Thymus (tissue), 11 donors: ENCODE results near the gene DNAJB12. TPM values are rescaled to one million over a fixed set of nuclear protein-coding genes. Genes with fewer than 3 reads are reported as not detected.

ENCODE experiments used
- DNase-seq, 9 donors: peaks; one replicate each; pipeline ENCODE4 v3.0.0-alpha.2; 2013; ENCODE audit warnings: low spot score in 9 of 9, low read depth in 6 of 9, missing footprints in 1 of 9
- H3K27ac ChIP-seq, 2 donors: one replicate each; pipeline ENCODE4 v1.5.1; 2013; ENCODE audit warnings: control low read depth in 1 of 2, low read depth in 1 of 2, low read length in 1 of 2, mild to moderate bottlenecking in 1 of 2, moderate library complexity in 1 of 2
- H3K27me3 ChIP-seq, 2 donors: one replicate each; pipeline ENCODE4 v1.5.1; 2013; ENCODE audit warnings: low read length in 1 of 2; ENCODE audit not compliant: control insufficient read depth in 2 of 2, insufficient read depth in 1 of 2
- H3K36me3 ChIP-seq, 2 donors: one replicate each; pipeline ENCODE4 v1.5.1; 2013; ENCODE audit warnings: low read length in 1 of 2, mild to moderate bottlenecking in 1 of 2, moderate library complexity in 1 of 2; ENCODE audit not compliant: control insufficient read depth in 2 of 2, insufficient read depth in 2 of 2
- H3K4me1 ChIP-seq, 2 donors: one replicate each; pipeline ENCODE4 v1.5.1; 2013; ENCODE audit warnings: low read length in 2 of 2; ENCODE audit not compliant: control insufficient read depth in 2 of 2, insufficient read depth in 2 of 2
- H3K4me3 ChIP-seq, 2 donors: one replicate each; pipeline ENCODE4 v1.5.1; 2013; ENCODE audit warnings: low read length in 2 of 2, control low read depth in 1 of 2, mild to moderate bottlenecking in 1 of 2
- H3K9me3 ChIP-seq, 2 donors: one replicate each; pipeline ENCODE4 v1.5.1; 2013; ENCODE audit warnings: low read length in 1 of 2, mild to moderate bottlenecking in 1 of 2; ENCODE audit not compliant: control insufficient read depth in 2 of 2, insufficient read depth in 1 of 2
- WGBS: extraction: QIAGEN DNeasy Blood & Tissue Kit; methylation state at CpG from one replicate; pipeline ENCODE4 v1.1.7; 2013; 5-methylcytosine and 5-hydroxymethylcytosine counted together
- polyA plus RNA-seq: library from polyadenylated mRNA; stranded (reverse); fragments of 200-250 nt; gene quantifications from one replicate; pipeline ENCODE4 v1.2.3, GENCODE V29; 2013
- total RNA-seq: library from RNA; stranded (reverse); fragments of 120-200 nt; gene quantifications from one replicate; pipeline ENCODE4 v1.2.4, GENCODE V29; 2013
- donor health status: healthy.

DNAJB12 gene
- total and polyA plus RNA-seq, 2 donors: 14.6 to 16.8 TPM

GRCh38 chr10:72322280-72323058, 32.2 kb downstream of the DNAJB12 start:
- H3K9me3 ChIP-seq: peaks cover 0 to 3% of the 10 kb centered on the region in 2 donors
- H3K36me3 ChIP-seq: no peaks in the 10 kb centered on the region
- H3K27ac ChIP-seq: peak overlapping the region; percentile 10 to 70
- DNase-seq: peak in 1 of 9 donors; percentile 72
- 85% methylated on average over 16 of the region's 16 CpGs for WGBS
- H3K4me3 ChIP-seq: no peak overlapping the region
- no peaks in the 10 kb centered on the region for H3K27me3 ChIP-seq
- peaks cover 67 to 87% of the 10 kb centered on the region in 2 donors for H3K4me1 ChIP-seq

- Histone ChIP-seq H3K4me1 (peaks cover 68 to 86% of the 10 kb centered on the region in 2 donors), H3K27ac (peak overlapping the region; percentile 70 to 97), H3K36me3 (no peaks in the 10 kb centered on the region), H3K9me3 (peaks cover 0 to 3% of the 10 kb centered on the region in 2 donors), H3K27me3 (no peaks in the 10 kb centered on the region), H3K4me3 (no peak overlapping the region)
- 76% methylated on average over 3 of the region's 3 CpGs for WGBS
- no peak for DNase-seq
These were observed 32.8 kb downstream of the DNAJB12 start for GRCh38 chr10:72322030-72322279.

- 85% methylated on average over 13 of the region's 13 CpGs for WGBS
- Histone ChIP-seq H3K4me3 (no peak overlapping the region), H3K27me3 (no peaks in the 10 kb centered on the region), H3K4me1 (peaks cover 73 to 86% of the 10 kb centered on the region in 2 donors), H3K36me3 (no peaks in the 10 kb centered on the region), H3K9me3 (peaks cover 0 to 3% of the 10 kb centered on the region in 2 donors), H3K27ac (peak overlapping the region; percentile 93 to 97)
- peak in 1 of 9 donors; percentile 32 for DNase-seq
These were observed 33.3 kb downstream of the DNAJB12 start for GRCh38 chr10:72321248-72322029.

GRCh38 chr10:72320676-72321247, 34.0 kb downstream of the DNAJB12 start:
- WGBS: 38% methylated on average over 12 of the region's 12 CpGs
- peaks cover 80 to 93% of the 10 kb centered on the region in 2 donors for H3K4me1 ChIP-seq
- DNase-seq: peak in 2 of 9 donors; percentile 55 to 81
- no peaks in the 10 kb centered on the region for H3K27me3 ChIP-seq
- H3K27ac ChIP-seq: peak overlapping the region; percentile 93 to 97
- H3K4me3 ChIP-seq: peak overlapping the region in 1 of 2 donors; percentile 24
- H3K36me3 ChIP-seq: no peaks in the 10 kb centered on the region
- H3K9me3 ChIP-seq: peaks cover 0 to 3% of the 10 kb centered on the region in 2 donors

DNA sequence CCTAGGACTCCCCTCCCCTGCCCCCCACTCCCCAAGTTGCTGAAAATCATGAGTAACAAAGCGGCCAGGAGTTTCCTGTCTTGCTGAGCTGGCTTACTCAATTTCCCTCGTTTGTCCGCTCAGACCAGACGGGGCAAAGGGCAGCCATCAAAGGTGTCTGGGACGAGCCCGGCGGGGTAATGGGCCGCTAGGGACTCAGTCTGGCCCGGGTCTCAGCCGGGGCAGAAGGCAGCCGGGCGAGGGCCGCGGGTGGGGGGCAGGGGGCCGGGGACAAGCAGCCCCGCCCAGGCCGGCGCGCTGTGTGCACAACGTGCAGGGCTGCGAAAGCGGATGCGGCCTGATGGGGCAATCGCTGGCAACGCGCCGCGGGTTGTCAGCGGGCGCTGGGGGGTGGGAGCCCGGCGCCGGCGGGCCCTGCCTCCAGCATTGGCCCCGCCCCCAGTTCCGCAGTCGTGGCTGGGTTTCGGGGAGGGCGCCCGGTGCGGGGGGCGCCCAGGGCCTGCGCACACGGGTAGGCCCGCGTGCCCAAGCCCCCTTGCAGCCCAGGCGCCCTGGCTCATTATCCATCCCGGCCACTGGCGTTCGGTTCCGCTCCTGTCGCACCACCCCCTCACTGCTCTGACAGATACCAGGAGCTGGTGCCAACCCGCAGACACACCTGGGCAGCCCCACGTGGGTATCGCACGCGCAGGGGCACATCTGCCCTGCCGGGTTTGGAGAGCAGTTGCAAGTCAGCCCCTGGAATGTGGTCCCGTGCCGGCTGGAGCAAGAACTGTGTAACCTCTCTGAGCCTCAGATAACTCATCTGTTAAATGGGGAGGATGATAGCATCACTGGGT, 35.1 kb downstream of the DNAJB12 start:
- Histone ChIP-seq H3K9me3 (no peaks in the 10 kb centered on the region), H3K4me1 (peaks cover 82 to 91% of the 10 kb centered on the region in 2 donors), H3K36me3 (no peaks in the 10 kb centered on the region), H3K27me3 (no peaks in the 10 kb centered on the region), H3K4me3 (peak overlapping the region; percentile 42 to 55), H3K27ac (peak overlapping the region; percentile 97 to 99)
- WGBS: under 1% methylated on average over 60 of the region's 60 CpGs
- DNase-seq: peak in 5 of 9 donors; percentile 82 to 95 (median 89)

DNA sequence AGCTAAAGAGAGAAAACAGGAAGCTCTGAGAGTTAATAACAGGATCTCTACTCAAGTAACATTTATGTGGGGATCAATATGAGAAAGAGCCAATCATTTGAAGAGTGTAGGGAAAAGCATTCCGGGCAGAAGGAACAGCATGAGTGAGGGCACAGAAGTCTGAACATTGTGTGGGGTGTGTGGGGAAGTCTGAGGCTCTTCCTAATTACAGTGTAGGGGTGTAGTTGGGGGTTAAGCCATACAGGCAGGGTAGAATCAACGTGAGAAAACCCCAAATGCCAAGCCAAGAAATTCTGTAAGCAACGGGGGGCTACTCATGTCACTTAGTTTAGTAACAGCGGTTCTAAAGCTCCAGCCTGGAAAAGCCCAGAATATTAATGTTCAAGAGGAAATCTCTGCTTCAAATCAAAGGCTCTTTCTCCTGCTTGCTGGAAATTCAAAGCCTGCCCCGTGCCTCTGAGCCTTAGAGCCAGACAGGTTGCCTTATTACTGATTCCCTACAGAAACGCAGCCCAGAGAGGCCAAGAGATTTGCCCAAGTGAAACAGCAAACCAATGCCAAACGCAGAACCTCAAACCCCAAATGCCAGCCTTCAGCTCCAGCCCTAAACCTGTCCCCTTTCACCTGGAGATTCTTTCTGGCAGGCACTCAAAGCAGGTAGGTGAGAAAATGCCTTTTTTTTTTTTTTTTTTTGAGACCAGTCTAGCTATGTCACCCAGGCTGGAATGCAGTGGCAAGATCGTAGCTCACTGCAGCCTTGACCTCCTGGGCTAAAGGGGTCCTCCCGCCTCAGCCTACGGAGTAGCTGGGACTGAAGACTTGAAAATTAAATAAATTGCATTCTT, 36.1 kb downstream of the DNAJB12 start:
- Histone ChIP-seq H3K4me3 (peak overlapping the region; percentile 42 to 55), H3K27ac (peak overlapping the region; percentile 97 to 99), H3K36me3 (no peaks in the 10 kb centered on the region), H3K9me3 (no peaks in the 10 kb centered on the region), H3K27me3 (no peaks in the 10 kb centered on the region), H3K4me1 (peaks cover 76 to 84% of the 10 kb centered on the region in 2 donors)
- DNase-seq: peak in 1 of 9 donors; percentile 41
- 84% methylated on average over 10 of the region's 10 CpGs for WGBS

GRCh38 chr10:72316748-72317435, 37.8 kb downstream of the DNAJB12 start:
- no peak overlapping the region for H3K4me3 ChIP-seq
- no peaks in the 10 kb centered on the region for H3K9me3 ChIP-seq
- peaks cover 59 to 66% of the 10 kb centered on the region in 2 donors for H3K4me1 ChIP-seq
- DNase-seq: peak in 4 of 9 donors; percentile 65 to 88 (median 74)
- H3K27me3 ChIP-seq: no peaks in the 10 kb centered on the region
- peak overlapping the region; percentile 66 to 81 for H3K27ac ChIP-seq
- H3K36me3 ChIP-seq: no peaks in the 10 kb centered on the region
- WGBS: 54% methylated on average over 12 of the region's 12 CpGs

DNA sequence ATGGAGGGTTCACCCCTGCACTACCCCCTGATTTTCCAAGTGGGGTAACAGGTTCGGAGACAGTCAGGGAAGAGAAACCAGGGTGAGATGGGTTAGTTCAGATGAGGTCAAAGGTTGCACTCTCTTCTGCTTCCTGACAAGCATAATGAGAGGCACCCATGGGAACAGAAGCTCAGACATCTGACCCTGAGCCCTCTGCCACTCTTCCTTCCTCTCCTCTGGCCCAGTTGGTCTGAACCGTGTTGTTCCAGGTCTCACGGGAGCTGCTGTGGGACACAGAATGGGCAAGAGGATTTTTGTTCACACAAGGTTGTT, 38.4 kb downstream of the DNAJB12 start:
- Histone ChIP-seq H3K27ac (peak overlapping the region; percentile 15 to 41), H3K4me3 (no peak overlapping the region), H3K36me3 (no peaks in the 10 kb centered on the region), H3K9me3 (no peaks in the 10 kb centered on the region), H3K27me3 (no peaks in the 10 kb centered on the region), H3K4me1 (peaks cover 53 to 64% of the 10 kb centered on the region in 2 donors)
- WGBS: 80% methylated on average over 3 of the region's 3 CpGs
- peak in 1 of 9 donors; percentile 9 for DNase-seq
